GM19452 (cell line): ENCODE data around the gene KLK6.

ENCODE experiments used
- ATAC-seq: cut with Tn5 transposase; IDR thresholded peaks from one replicate; pipeline ENCODE4 v1.9.1; 2021; ENCODE audit not compliant: unreplicated experiment

KLK6 gene

GRCh38 chr19:50969413-50969760 lies at the start of gene KLK6:
Gene KLK6 (minus strand): TSS chr19:50969591. CDS start chr19:50968104, 1,487 bp downstream.
- no peak for ATAC-seq

GRCh38 chr19:51018745-51019543 lies 49.6 kb upstream of the KLK6 start:
- ATAC-seq = no peak

- ATAC-seq = no peak
Observed at GRCh38 chr19:51016798-51017683, 47.6 kb upstream of the KLK6 start.

GRCh38 chr19:51015691-51016267 lies 46.4 kb upstream of the KLK6 start:
- no peak for ATAC-seq

- no peak for ATAC-seq
Observed at GRCh38 chr19:51014242-51014641, 44.9 kb upstream of the KLK6 start.

- ATAC-seq = no peak
Observed at GRCh38 chr19:51012661-51013190, 43.3 kb upstream of the KLK6 start.

- ATAC-seq = no peak
Observed at GRCh38 chr19:51010066-51010795, 40.8 kb upstream of the KLK6 start.

- ATAC-seq = no peak
Observed at GRCh38 chr19:51009061-51009891, 39.9 kb upstream of the KLK6 start.

- ATAC-seq = no peak
Observed at GRCh38 chr19:51007488-51007887, 38.1 kb upstream of the KLK6 start.

GRCh38 chr19:51006406-51006805 lies 37.0 kb upstream of the KLK6 start:
- no peak for ATAC-seq

- no peak for ATAC-seq
Observed at GRCh38 chr19:51005248-51005647, 35.9 kb upstream of the KLK6 start.

GRCh38 chr19:51003316-51003715 lies 33.9 kb upstream of the KLK6 start:
- ATAC-seq = no peak

- ATAC-seq = no peak
Observed at GRCh38 chr19:51002542-51003311, 33.3 kb upstream of the KLK6 start.

GRCh38 chr19:51002089-51002532 lies 32.7 kb upstream of the KLK6 start:
- ATAC-seq = no peak

GRCh38 chr19:51001515-51001914 lies 32.1 kb upstream of the KLK6 start, which contains the start of gene KLK8:
Gene KLK8 (minus strand): TSS chr19:51001604. CDS start chr19:51001167, 437 bp downstream.
- ATAC-seq = no peak

GRCh38 chr19:51000981-51001380 lies 31.6 kb upstream of the KLK6 start:
- no peak for ATAC-seq

GRCh38 chr19:51000426-51000825 lies 31.0 kb upstream of the KLK6 start:
- ATAC-seq = no peak

- no peak for ATAC-seq
Observed at GRCh38 chr19:50998686-50999085, 29.3 kb upstream of the KLK6 start.

- no peak for ATAC-seq
Observed at GRCh38 chr19:50998061-50998460, 28.7 kb upstream of the KLK6 start.
